Measurements from ENCODE around the gene GMPR. TPM values are rescaled to one million over a fixed set of nuclear protein-coding genes. Genes with fewer than 3 reads are reported as not detected.

The GMPR gene
- total RNA-seq, 6 donors from 2014 or later, result 10.5 to 25.6 (median 16.4) TPM

- Histone ChIP-seq H3K9me3 (no peaks in the 10 kb centered on the region), H3K4me1 (no peaks in the 10 kb centered on the region), H3K36me3 (peaks cover 0 to 4% (median 0%) of the 10 kb centered on the region in 4 donors), H3K27ac (no peak overlapping the region), H3K4me3 (no peak overlapping the region), H3K27me3 (no peaks in the 10 kb centered on the region)
- ATAC-seq (ENCODE audit: low FRiP score in 2 of 2) (no peak), DNase-seq (no peak)
- WGBS, 2 donors, result 75 to 78% methylated on average over 4 to 5 of the region's 5 CpGs
- TF ChIP-seq POLR2A (IDR thresholded peaks at IDR 0.05), result no peak
- TF ChIP-seq, protein P1, sequence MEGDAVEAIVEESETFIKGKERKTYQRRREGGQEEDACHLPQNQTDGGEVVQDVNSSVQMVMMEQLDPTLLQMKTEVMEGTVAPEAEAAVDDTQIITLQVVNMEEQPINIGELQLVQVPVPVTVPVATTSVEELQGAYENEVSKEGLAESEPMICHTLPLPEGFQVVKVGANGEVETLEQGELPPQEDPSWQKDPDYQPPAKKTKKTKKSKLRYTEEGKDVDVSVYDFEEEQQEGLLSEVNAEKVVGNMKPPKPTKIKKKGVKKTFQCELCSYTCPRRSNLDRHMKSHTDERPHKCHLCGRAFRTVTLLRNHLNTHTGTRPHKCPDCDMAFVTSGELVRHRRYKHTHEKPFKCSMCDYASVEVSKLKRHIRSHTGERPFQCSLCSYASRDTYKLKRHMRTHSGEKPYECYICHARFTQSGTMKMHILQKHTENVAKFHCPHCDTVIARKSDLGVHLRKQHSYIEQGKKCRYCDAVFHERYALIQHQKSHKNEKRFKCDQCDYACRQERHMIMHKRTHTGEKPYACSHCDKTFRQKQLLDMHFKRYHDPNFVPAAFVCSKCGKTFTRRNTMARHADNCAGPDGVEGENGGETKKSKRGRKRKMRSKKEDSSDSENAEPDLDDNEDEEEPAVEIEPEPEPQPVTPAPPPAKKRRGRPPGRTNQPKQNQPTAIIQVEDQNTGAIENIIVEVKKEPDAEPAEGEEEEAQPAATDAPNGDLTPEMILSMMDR (IDR thresholded peaks at IDR 0.05), result no peak
- TF ChIP-seq EP300 (IDR thresholded peaks at IDR 0.05), result no peak
- TF ChIP-seq POLR2AphosphoS5 (IDR thresholded peaks at IDR 0.05), result no peak
Measured at GRCh38 chr6:16270178-16270794, 31.9 kb downstream of the GMPR start.

- Histone ChIP-seq H3K9me3 (no peaks in the 10 kb centered on the region), H3K4me3 (no peak overlapping the region), H3K27ac (no peak overlapping the region), H3K27me3 (no peaks in the 10 kb centered on the region), H3K36me3 (no peaks in the 10 kb centered on the region), H3K4me1 (no peaks in the 10 kb centered on the region)
- TF ChIP-seq, protein P1 (IDR thresholded peaks at IDR 0.05), result no peak
- TF ChIP-seq POLR2A (IDR thresholded peaks at IDR 0.05) (no peak), EP300 (IDR thresholded peaks at IDR 0.05) (no peak), POLR2AphosphoS5 (IDR thresholded peaks at IDR 0.05) (no peak)
- DNase-seq, result no peak
- 90 to 99% methylated on average over 5 of the region's 5 CpGs for WGBS, 2 donors
- ATAC-seq (ENCODE audit: low FRiP score in 2 of 2), result no peak
Measured at GRCh38 chr6:16271428-16271827, 33.0 kb downstream of the GMPR start.

DNA sequence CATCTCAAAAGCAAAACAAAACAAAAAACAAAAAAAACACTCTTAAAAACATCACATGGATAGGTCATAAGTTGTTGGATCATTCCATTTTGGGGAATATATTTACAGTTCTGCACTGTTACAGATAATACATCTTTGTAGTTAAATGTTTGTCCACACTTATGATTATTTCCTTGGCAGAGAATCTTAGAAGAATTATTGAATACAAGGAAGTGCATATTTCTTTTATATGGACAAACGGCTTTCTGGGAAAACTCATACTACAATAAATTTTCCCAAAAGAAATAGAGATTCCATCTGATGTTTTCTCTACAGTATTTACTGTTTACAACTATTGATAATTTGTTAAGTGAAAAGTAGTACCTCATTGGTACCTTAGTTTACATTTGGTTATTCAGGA is 33.8 kb downstream of the GMPR start:
- ATAC-seq (ENCODE audit: low FRiP score in 2 of 2) (no peak), DNase-seq (no peak)
- Histone ChIP-seq H3K27ac (no peak overlapping the region), H3K9me3 (no peaks in the 10 kb centered on the region), H3K4me1 (peaks cover 0 to 2% (median 0%) of the 10 kb centered on the region in 4 donors), H3K27me3 (no peaks in the 10 kb centered on the region), H3K36me3 (no peaks in the 10 kb centered on the region), H3K4me3 (no peak overlapping the region)
- WGBS, 2 donors, result 37 to 56% methylated on average over 1 of the region's 1 CpG
- TF ChIP-seq EP300 (IDR thresholded peaks at IDR 0.05), result no peak
- TF ChIP-seq POLR2AphosphoS5 (IDR thresholded peaks at IDR 0.05), result no peak
- TF ChIP-seq POLR2A (IDR thresholded peaks at IDR 0.05), result no peak
- TF ChIP-seq, protein P1 (IDR thresholded peaks at IDR 0.05), result no peak

DNA sequence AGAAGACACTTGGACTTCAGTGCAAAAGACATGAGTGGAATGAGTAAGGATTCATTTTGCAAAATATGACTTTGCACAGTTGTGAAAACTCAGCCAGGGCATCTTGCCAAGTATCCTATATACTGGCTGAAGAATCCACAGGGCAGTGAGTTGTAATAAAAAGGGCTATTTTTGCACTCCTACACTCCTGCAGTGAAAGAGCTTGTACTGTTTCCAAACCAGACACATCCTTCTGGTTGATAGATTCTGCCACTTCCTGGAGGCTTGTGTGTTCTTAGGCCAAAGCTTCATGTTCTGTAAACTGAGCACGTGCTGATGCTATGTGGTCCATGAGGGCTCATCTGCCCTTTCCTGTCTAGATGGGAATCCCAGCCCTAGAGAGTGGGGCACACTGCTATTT is 34.9 kb downstream of the GMPR start:
- no peak for ATAC-seq (ENCODE audit: low FRiP score in 2 of 2)

More for the DNA sequence above, 34.9 kb downstream of the GMPR start:
- Histone ChIP-seq H3K4me3 (no peak overlapping the region), H3K36me3 (no peaks in the 10 kb centered on the region), H3K9me3 (no peaks in the 10 kb centered on the region), H3K27ac (no peak overlapping the region), H3K4me1 (peaks cover 0 to 9% (median 3%) of the 10 kb centered on the region in 4 donors), H3K27me3 (no peaks in the 10 kb centered on the region)
- DNase-seq, result no peak
- 40 to 54% methylated on average over 1 of the region's 1 CpG for WGBS, 2 donors
- TF ChIP-seq, protein P1 (IDR thresholded peaks at IDR 0.05), result no peak
- TF ChIP-seq POLR2AphosphoS5 (IDR thresholded peaks at IDR 0.05), result no peak
- TF ChIP-seq EP300 (IDR thresholded peaks at IDR 0.05), result no peak
- TF ChIP-seq POLR2A (IDR thresholded peaks at IDR 0.05), result no peak

All from upper lobe of left lung (tissue), 6 donors.